HPDE6-E6E7 (cell line): ENCODE measurements around the gene PAN2.
A peak's percentile ranks its signal among the peaks of the same experiment; 100 is the strongest.
"Not testable (repeated sequence)": the region's sequence is repeated elsewhere in the genome, so short reads cannot be mapped to it uniquely, and the experiment has no call there.

Source experiments
- DNase-seq: peaks from one replicate; pipeline ENCODE4 v3.0.0; 2011; ENCODE audit warnings: missing footprints; ENCODE audit errors: extremely low spot score

PAN2 gene

GRCh38 chr12:56333679-56334489, at the start of gene PAN2:
PAN2 (minus strand) TSS chr12:56334000; CDS start chr12:56333094, 906 bp downstream.
- peak; percentile 98 for DNase-seq

GRCh38 chr12:56382611-56383010, 48.8 kb upstream of the PAN2 start:
- no peak for DNase-seq

GRCh38 chr12:56377989-56378316, 44.2 kb upstream of the PAN2 start:
- DNase-seq, result no peak

- DNase-seq, result peak; percentile 37
Measured at GRCh38 chr12:56377310-56377988, 43.6 kb upstream of the PAN2 start.

GRCh38 chr12:56375598-56376434, 42.0 kb upstream of the PAN2 start:
- DNase-seq, result no peak

GRCh38 chr12:56374726-56375597, 41.2 kb upstream of the PAN2 start:
- no peak for DNase-seq

- no peak for DNase-seq
Measured at GRCh38 chr12:56373515-56373914, 39.7 kb upstream of the PAN2 start.

- no peak for DNase-seq
Measured at GRCh38 chr12:56366948-56367347, 33.1 kb upstream of the PAN2 start.

- DNase-seq, result no peak
Measured at GRCh38 chr12:56362130-56363059, 28.6 kb upstream of the PAN2 start, which contains the start of gene APOF. APOF (minus strand) TSS chr12:56362857; CDS start chr12:56362745, 112 bp downstream.

- no peak for DNase-seq
Measured at GRCh38 chr12:56361487-56362129, 27.8 kb upstream of the PAN2 start.

GRCh38 chr12:56359851-56360767, 26.3 kb upstream of the PAN2 start, which contains the start of gene STAT2:
STAT2 (minus strand) TSS chr12:56360107; CDS start chr12:56356571, 3,536 bp downstream.
- DNase-seq, result peak; percentile 96

- no peak for DNase-seq
Measured at GRCh38 chr12:56358836-56359532, 25.2 kb upstream of the PAN2 start.

GRCh38 chr12:56351325-56351724, 17.5 kb upstream of the PAN2 start:
- no peak for DNase-seq

GRCh38 chr12:56350662-56351061, 16.9 kb upstream of the PAN2 start:
- DNase-seq, result no peak

- DNase-seq, result no peak
Measured at GRCh38 chr12:56348776-56349175, 15.0 kb upstream of the PAN2 start.

- not testable (repeated sequence) for DNase-seq
Measured at GRCh38 chr12:56347255-56347654, 13.5 kb upstream of the PAN2 start.

GRCh38 chr12:56346675-56347074, 12.9 kb upstream of the PAN2 start:
- DNase-seq, result no peak

- not testable (repeated sequence) for DNase-seq
Measured at GRCh38 chr12:56342290-56342689, 8.5 kb upstream of the PAN2 start.
